DMS153 treated with DMSO at 0.1 percent for 48 hours (cell line): ENCODE data around the gene CA10.
A peak's percentile ranks its signal among the peaks of the same experiment; 100 is the strongest.

ENCODE experiments used
- DNase-seq: peaks from one replicate; lab custom pipeline; 2025; ENCODE audit not compliant: unreplicated experiment; lab: John Stamatoyannopoulos, UW

The CA10 gene

GRCh38 chr17:51611585-51611984, 546.9 kb downstream of the CA10 start:
- no peak for DNase-seq

GRCh38 chr17:51610834-51611233, 547.7 kb downstream of the CA10 start:
- no peak for DNase-seq

GRCh38 chr17:51610155-51610554, 548.4 kb downstream of the CA10 start:
- no peak for DNase-seq

GRCh38 chr17:51608251-51608933, 550.1 kb downstream of the CA10 start:
- DNase-seq: no peak

- DNase-seq: no peak
Measured at GRCh38 chr17:51607512-51607911, 551.0 kb downstream of the CA10 start.

GRCh38 chr17:51604299-51605020, 554.1 kb downstream of the CA10 start:
- no peak for DNase-seq

GRCh38 chr17:51601622-51602261, 556.8 kb downstream of the CA10 start:
- DNase-seq: no peak

- DNase-seq: no peak
Measured at GRCh38 chr17:51598824-51599223, 559.7 kb downstream of the CA10 start.

GRCh38 chr17:51597345-51597744, 561.2 kb downstream of the CA10 start:
- DNase-seq: no peak

GRCh38 chr17:51595826-51596398, 562.6 kb downstream of the CA10 start:
- no peak for DNase-seq

GRCh38 chr17:51590071-51590656, 568.4 kb downstream of the CA10 start:
- DNase-seq: peak; percentile 8

GRCh38 chr17:51588063-51588462, 570.5 kb downstream of the CA10 start:
- no peak for DNase-seq

GRCh38 chr17:51587516-51587915, 571.0 kb downstream of the CA10 start:
- DNase-seq: no peak

- no peak for DNase-seq
Measured at GRCh38 chr17:51585514-51586104, 572.9 kb downstream of the CA10 start.

- no peak for DNase-seq
Measured at GRCh38 chr17:51580869-51581268, 577.6 kb downstream of the CA10 start.
